ENCODE data around the gene ERBB4. TPM values are rescaled to one million over a fixed set of nuclear protein-coding genes. Genes with fewer than 3 reads are reported as not detected.
"Not testable (repeated sequence)": the region's sequence is repeated elsewhere in the genome, so short reads cannot be mapped to it uniquely, and the experiment has no call there.

The ERBB4 gene
- total RNA-seq, 1 experiment from 2014 or later, result 0.15 TPM

DNA sequence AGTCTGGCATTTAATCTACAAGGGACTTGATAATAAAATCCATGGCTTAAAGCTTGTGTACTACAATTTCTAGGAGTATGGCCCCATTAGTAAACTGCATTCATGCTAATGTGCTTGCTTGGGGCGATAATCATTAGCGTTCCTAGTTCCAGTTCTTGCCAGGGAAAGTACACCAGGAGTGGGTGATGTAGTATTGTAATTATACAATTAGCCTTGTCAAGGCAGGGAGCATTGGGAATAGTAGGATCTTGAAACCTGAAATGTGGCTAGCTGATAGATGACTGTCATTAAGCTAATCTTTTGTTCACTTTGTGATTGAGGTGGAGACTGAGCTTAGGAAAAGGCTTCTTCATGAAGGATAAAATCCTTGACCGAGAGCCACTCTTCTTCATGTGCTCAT lies 993.0 kb downstream of the ERBB4 start:
- no peaks in the 10 kb centered on the region for H3K36me3 ChIP-seq (ENCODE audit: control insufficient read depth, insufficient read depth, low read length)
- intact Hi-C loops (cut with micrococcal nuclease; ENCODE audit: unreplicated experiment), result no loop called here
- BruUV-seq (replicated peaks), result no TSS peak
- ChIA-PET POLR2A (no interaction called here), CTCF (no interaction called here)
- in situ Hi-C loops (cut with HindIII; ENCODE audit: low pct_unique_long_range_greater_than_20kb, low sequenced_read_pairs), result no loop called here
- ATAC-seq (no peak), DNase-seq (ENCODE audit: low read depth, low spot score) (no peak)
- no peak overlapping the region for H3K4me3 ChIP-seq (ENCODE audit: low read depth in 2 of 2, low read length in 2 of 2)
- no peak for TF ChIP-seq POLR2AphosphoS5 (IDR thresholded peaks at IDR 0.05; ENCODE audit: low read depth, low read length)
- TF ChIP-seq TCF7L2 (IDR thresholded peaks at IDR 0.05; ENCODE audit: low read depth, low read length), result no peak
- TF ChIP-seq, protein P1, sequence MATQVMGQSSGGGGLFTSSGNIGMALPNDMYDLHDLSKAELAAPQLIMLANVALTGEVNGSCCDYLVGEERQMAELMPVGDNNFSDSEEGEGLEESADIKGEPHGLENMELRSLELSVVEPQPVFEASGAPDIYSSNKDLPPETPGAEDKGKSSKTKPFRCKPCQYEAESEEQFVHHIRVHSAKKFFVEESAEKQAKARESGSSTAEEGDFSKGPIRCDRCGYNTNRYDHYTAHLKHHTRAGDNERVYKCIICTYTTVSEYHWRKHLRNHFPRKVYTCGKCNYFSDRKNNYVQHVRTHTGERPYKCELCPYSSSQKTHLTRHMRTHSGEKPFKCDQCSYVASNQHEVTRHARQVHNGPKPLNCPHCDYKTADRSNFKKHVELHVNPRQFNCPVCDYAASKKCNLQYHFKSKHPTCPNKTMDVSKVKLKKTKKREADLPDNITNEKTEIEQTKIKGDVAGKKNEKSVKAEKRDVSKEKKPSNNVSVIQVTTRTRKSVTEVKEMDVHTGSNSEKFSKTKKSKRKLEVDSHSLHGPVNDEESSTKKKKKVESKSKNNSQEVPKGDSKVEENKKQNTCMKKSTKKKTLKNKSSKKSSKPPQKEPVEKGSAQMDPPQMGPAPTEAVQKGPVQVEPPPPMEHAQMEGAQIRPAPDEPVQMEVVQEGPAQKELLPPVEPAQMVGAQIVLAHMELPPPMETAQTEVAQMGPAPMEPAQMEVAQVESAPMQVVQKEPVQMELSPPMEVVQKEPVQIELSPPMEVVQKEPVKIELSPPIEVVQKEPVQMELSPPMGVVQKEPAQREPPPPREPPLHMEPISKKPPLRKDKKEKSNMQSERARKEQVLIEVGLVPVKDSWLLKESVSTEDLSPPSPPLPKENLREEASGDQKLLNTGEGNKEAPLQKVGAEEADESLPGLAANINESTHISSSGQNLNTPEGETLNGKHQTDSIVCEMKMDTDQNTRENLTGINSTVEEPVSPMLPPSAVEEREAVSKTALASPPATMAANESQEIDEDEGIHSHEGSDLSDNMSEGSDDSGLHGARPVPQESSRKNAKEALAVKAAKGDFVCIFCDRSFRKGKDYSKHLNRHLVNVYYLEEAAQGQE (IDR thresholded peaks at IDR 0.05; ENCODE audit: insufficient read depth in 1 of 2, low read depth in 2 of 2, low read length in 1 of 2), result no peak
- TF ChIP-seq, protein P2, sequence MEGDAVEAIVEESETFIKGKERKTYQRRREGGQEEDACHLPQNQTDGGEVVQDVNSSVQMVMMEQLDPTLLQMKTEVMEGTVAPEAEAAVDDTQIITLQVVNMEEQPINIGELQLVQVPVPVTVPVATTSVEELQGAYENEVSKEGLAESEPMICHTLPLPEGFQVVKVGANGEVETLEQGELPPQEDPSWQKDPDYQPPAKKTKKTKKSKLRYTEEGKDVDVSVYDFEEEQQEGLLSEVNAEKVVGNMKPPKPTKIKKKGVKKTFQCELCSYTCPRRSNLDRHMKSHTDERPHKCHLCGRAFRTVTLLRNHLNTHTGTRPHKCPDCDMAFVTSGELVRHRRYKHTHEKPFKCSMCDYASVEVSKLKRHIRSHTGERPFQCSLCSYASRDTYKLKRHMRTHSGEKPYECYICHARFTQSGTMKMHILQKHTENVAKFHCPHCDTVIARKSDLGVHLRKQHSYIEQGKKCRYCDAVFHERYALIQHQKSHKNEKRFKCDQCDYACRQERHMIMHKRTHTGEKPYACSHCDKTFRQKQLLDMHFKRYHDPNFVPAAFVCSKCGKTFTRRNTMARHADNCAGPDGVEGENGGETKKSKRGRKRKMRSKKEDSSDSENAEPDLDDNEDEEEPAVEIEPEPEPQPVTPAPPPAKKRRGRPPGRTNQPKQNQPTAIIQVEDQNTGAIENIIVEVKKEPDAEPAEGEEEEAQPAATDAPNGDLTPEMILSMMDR (IDR thresholded peaks at IDR 0.05), result no peak
- TF ChIP-seq SIN3A (IDR thresholded peaks at IDR 0.05; ENCODE audit: borderline replicate concordance, insufficient read depth, low read depth, low read length), result no peak
- H3K9me3 ChIP-seq (ENCODE audit: control insufficient read depth, insufficient read depth, low read depth, low read length), result no peaks in the 10 kb centered on the region
- no peaks in the 10 kb centered on the region for H3K4me1 ChIP-seq (ENCODE audit: control insufficient read depth, insufficient read depth, low read length)
- no peak overlapping the region for H3K27ac ChIP-seq (ENCODE audit: low read length)
- no peaks in the 10 kb centered on the region for H3K27me3 ChIP-seq (ENCODE audit: control insufficient read depth, insufficient read depth, low read length)

DNA sequence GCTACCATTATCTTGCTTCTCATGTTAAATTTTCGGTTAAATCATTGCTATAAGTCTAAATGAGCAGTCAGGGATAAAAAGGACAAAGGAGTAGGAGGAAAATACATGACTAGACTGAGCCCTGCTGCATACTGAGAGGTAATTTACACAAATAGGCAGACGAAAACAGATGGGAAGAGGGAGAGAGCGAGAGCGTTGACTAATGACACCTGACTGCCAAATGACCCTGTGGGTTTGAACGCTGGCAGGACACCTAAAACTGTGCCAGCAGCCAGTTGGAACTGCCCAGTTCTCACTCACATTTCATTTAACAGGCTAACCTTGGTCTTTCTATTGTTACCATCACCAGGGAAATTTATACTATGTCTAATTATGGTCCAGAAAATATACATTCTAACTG lies 1004.0 kb downstream of the ERBB4 start:
- Histone ChIP-seq H3K27ac (ENCODE audit: low read length) (no peak overlapping the region), H3K4me1 (ENCODE audit: control insufficient read depth, insufficient read depth, low read length) (no peaks in the 10 kb centered on the region), H3K9me3 (ENCODE audit: control insufficient read depth, insufficient read depth, low read depth, low read length) (no peaks in the 10 kb centered on the region), H3K4me3 (ENCODE audit: low read depth in 2 of 2, low read length in 2 of 2) (no peak overlapping the region), H3K36me3 (ENCODE audit: control insufficient read depth, insufficient read depth, low read length) (no peaks in the 10 kb centered on the region), H3K27me3 (ENCODE audit: control insufficient read depth, insufficient read depth, low read length) (no peaks in the 10 kb centered on the region)
- ChIA-PET CTCF (no interaction called here), POLR2A (no interaction called here)
- ATAC-seq, result no peak
- in situ Hi-C loops (cut with HindIII; ENCODE audit: low pct_unique_long_range_greater_than_20kb, low sequenced_read_pairs) (no loop called here), intact Hi-C loops (cut with micrococcal nuclease; ENCODE audit: unreplicated experiment) (no loop called here)
- no TSS peak for BruUV-seq (replicated peaks)
- DNase-seq (ENCODE audit: low read depth, low spot score), result no peak
- TF ChIP-seq SIN3A (IDR thresholded peaks at IDR 0.05; ENCODE audit: borderline replicate concordance, insufficient read depth, low read depth, low read length) (no peak), TCF7L2 (IDR thresholded peaks at IDR 0.05; ENCODE audit: low read depth, low read length) (no peak), POLR2AphosphoS5 (IDR thresholded peaks at IDR 0.05; ENCODE audit: low read depth, low read length) (no peak)
- TF ChIP-seq, protein P2 (IDR thresholded peaks at IDR 0.05), result no peak
- TF ChIP-seq, protein P1 (IDR thresholded peaks at IDR 0.05; ENCODE audit: insufficient read depth in 1 of 2, low read depth in 2 of 2, low read length in 1 of 2), result no peak

DNA sequence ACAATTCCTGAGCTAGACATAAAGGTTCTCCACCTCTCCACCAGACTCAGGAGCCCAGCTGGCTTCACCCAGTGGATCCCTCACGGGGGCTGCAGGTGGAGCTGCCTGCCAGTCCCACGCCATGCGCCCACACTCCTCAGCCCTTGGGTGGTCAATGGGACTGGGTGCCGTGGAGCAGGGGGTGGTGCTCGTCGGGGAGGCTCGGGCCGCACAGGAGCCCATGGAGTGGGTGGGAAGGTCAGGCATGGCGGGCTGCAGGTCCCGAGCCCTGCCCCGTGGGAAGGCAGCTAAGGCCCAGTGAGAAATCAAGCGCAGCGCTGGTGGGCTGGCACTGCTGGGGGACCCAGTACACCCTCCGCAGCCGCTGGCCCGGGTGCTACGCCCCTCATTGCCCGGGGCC lies 1014.4 kb downstream of the ERBB4 start:
- not testable (repeated sequence) for H3K27me3 ChIP-seq (ENCODE audit: control insufficient read depth, insufficient read depth, low read length)

More for the DNA sequence above, 1014.4 kb downstream of the ERBB4 start:
- intact Hi-C loops (cut with micrococcal nuclease; ENCODE audit: unreplicated experiment); CTCF ChIA-PET; H3K4me1 ChIP-seq (ENCODE audit: control insufficient read depth, insufficient read depth, low read length); ATAC-seq; BruUV-seq (replicated peaks); H3K9me3 ChIP-seq (ENCODE audit: control insufficient read depth, insufficient read depth, low read depth, low read length); H3K27ac ChIP-seq (ENCODE audit: low read length); H3K36me3 ChIP-seq (ENCODE audit: control insufficient read depth, insufficient read depth, low read length); DNase-seq (ENCODE audit: low read depth, low spot score); in situ Hi-C loops (cut with HindIII; ENCODE audit: low pct_unique_long_range_greater_than_20kb, low sequenced_read_pairs); H3K4me3 ChIP-seq (ENCODE audit: low read depth in 2 of 2, low read length in 2 of 2); POLR2A ChIA-PET: not testable (repeated sequence)
